Right renal cortex interstitium (tissue), 3 donors: ENCODE data around the gene GPR142. TPM values are rescaled to one million over a fixed set of nuclear protein-coding genes. Genes with fewer than 3 reads are reported as not detected.

Source experiments
- DNase-seq, 3 donors: peaks; one replicate each; pipeline ENCODE4 v3.0.0-alpha.2; 2013; ENCODE audit warnings: low read depth in 3 of 3, low spot score in 2 of 3
- polyA plus RNA-seq, 3 donors: library from polyadenylated mRNA; unstranded; fragments of 120-200 nt; gene quantifications; one replicate each; pipeline ENCODE4 v1.2.1, GENCODE V29; 2013; ENCODE audit not compliant: insufficient read length in 3 of 3

GPR142 gene
- polyA plus RNA-seq, 3 donors, result 0.18 TPM; not detected in 2

GRCh38 chr17:74417178-74418045, 50.1 kb downstream of the GPR142 start:
- no peak for DNase-seq

- DNase-seq, result no peak
These were observed 52.7 kb downstream of the GPR142 start for GRCh38 chr17:74419928-74420411.

Other genes with a start within 250 kb of the GPR142 start
- 1,000 to 10,000 TPM; 1,167 to 1,218 (median 1,204) TPM for gene RPL38, start 163.8 kb upstream of the GPR142 start, polyA plus RNA-seq
- 10 to 100 TPM; 13.5 to 15.9 (median 15.1) TPM for gene TTYH2, start 153.9 kb upstream of the GPR142 start, polyA plus RNA-seq
- gene DNAI2, start 93.3 kb upstream of the GPR142 start, polyA plus RNA-seq, result under 1 TPM in 2 of 3 donors, not detected in 1; 0.18 to 0.26 TPM
- gene KIF19, start 41.3 kb upstream of the GPR142 start, polyA plus RNA-seq, result under 1 TPM; 0.37 to 0.54 (median 0.44) TPM
- gene BTBD17, start 5.6 kb upstream of the GPR142 start, polyA plus RNA-seq, result under 1 TPM; 0.11 to 0.21 (median 0.17) TPM
- 100 to 1,000 TPM in 2 of 3 donors, 10 to 100 TPM in 1; 92.3 to 121 (median 112) TPM for gene GPRC5C, start 64.6 kb downstream of the GPR142 start, polyA plus RNA-seq
- 1 to 10 TPM in 2 of 3 donors, under 1 TPM in 1; 0.87 to 1.3 (median 1.1) TPM for gene CD300A, start 99.1 kb downstream of the GPR142 start, polyA plus RNA-seq
- under 1 TPM; 0.11 to 0.25 (median 0.23) TPM for gene CD300LB, start 164.0 kb downstream of the GPR142 start, polyA plus RNA-seq
- gene CD300C, start 178.6 kb downstream of the GPR142 start, polyA plus RNA-seq, result under 1 TPM; 0.35 to 0.71 (median 0.40) TPM
- gene CD300H, start 200.0 kb downstream of the GPR142 start, polyA plus RNA-seq, result under 1 TPM in 1 of 3 donors, not detected in 2; 0.57 TPM
- not detected for gene CD300LD, start 224.8 kb downstream of the GPR142 start, polyA plus RNA-seq